ENCODE data around the gene KRR1. TPM values are rescaled to one million over a fixed set of nuclear protein-coding genes. Genes with fewer than 3 reads are reported as not detected.

The KRR1 gene
- total and polyA plus RNA-seq, 8 donors = 6.8 to 23.7 (median 17.1) TPM

GRCh38 chr12:75549989-75550388, 38.6 kb upstream of the KRR1 start:
- intact Hi-C loops (cut with DNase I) = no loop called here
- 88 to 93% methylated on average over 2 of the region's 2 CpGs for WGBS, 2 donors

GRCh38 chr12:75548879-75549278, 37.5 kb upstream of the KRR1 start:
- TF ChIP-seq CTCF (IDR thresholded peaks at IDR 0.05) = no peak
- Histone ChIP-seq H3K9me3 (no peaks in the 10 kb centered on the region), H3K36me3 (no peaks in the 10 kb centered on the region), H3K4me1 (peaks cover 5 to 8% (median 7%) of the 10 kb centered on the region in 3 donors), H3K27me3 (no peaks in the 10 kb centered on the region), H3K27ac (no peak overlapping the region), H3K4me3 (no peak overlapping the region)
- intact Hi-C loops (cut with DNase I) = no loop called here
- DNase-seq (no peak), ATAC-seq (no peak), FAIRE-seq (no peak)
- 83 to 93% methylated on average over 1 of the region's 1 CpG for WGBS, 2 donors

More at GRCh38 chr12:75549989-75550388, 38.6 kb upstream of the KRR1 start:
- no peak for ATAC-seq
- FAIRE-seq = no peak
- Histone ChIP-seq H3K9me3 (no peaks in the 10 kb centered on the region), H3K27ac (no peak overlapping the region), H3K4me1 (peaks cover 5 to 8% (median 7%) of the 10 kb centered on the region in 3 donors), H3K27me3 (no peaks in the 10 kb centered on the region), H3K36me3 (no peaks in the 10 kb centered on the region), H3K4me3 (no peak overlapping the region)
- DNase-seq = no peak
- TF ChIP-seq CTCF (IDR thresholded peaks at IDR 0.05) = no peak

GRCh38 chr12:75545636-75546035, 34.2 kb upstream of the KRR1 start:
- H3K4me3 ChIP-seq = no peak overlapping the region
- no peaks in the 10 kb centered on the region for H3K36me3 ChIP-seq
- H3K27me3 ChIP-seq = no peaks in the 10 kb centered on the region
- H3K4me1 ChIP-seq = peaks cover 5 to 7% (median 6%) of the 10 kb centered on the region in 3 donors
- no peaks in the 10 kb centered on the region for H3K9me3 ChIP-seq
- no peak for ATAC-seq
- no peak for FAIRE-seq
- intact Hi-C loops (cut with DNase I) = no loop called here
- no peak for DNase-seq
- H3K27ac ChIP-seq = no peak overlapping the region
- TF ChIP-seq CTCF (IDR thresholded peaks at IDR 0.05) = no peak
- 92 to 97% methylated on average over 1 of the region's 1 CpG for WGBS, 2 donors

- no peak for ATAC-seq
- Histone ChIP-seq H3K4me1 (no peaks in the 10 kb centered on the region), H3K27me3 (no peaks in the 10 kb centered on the region), H3K36me3 (no peaks in the 10 kb centered on the region), H3K4me3 (no peak overlapping the region), H3K27ac (no peak overlapping the region), H3K9me3 (no peaks in the 10 kb centered on the region)
- no peak for DNase-seq
- intact Hi-C loops (cut with DNase I) = no loop called here
- 89 to 98% methylated on average over 1 of the region's 1 CpG for WGBS, 2 donors
- no peak for TF ChIP-seq CTCF (IDR thresholded peaks at IDR 0.05)
- peak; percentile 54 for FAIRE-seq
Measured at GRCh38 chr12:75543529-75543928, 32.1 kb upstream of the KRR1 start.

GRCh38 chr12:75542942-75543341, 31.5 kb upstream of the KRR1 start:
- FAIRE-seq = no peak
- H3K9me3 ChIP-seq = no peaks in the 10 kb centered on the region
- no peak for TF ChIP-seq CTCF (IDR thresholded peaks at IDR 0.05)

More at GRCh38 chr12:75542942-75543341, 31.5 kb upstream of the KRR1 start:
- ATAC-seq = no peak
- H3K27ac ChIP-seq = no peak overlapping the region
- H3K27me3 ChIP-seq = no peaks in the 10 kb centered on the region
- DNase-seq = no peak
- H3K4me3 ChIP-seq = no peak overlapping the region
- H3K4me1 ChIP-seq = no peaks in the 10 kb centered on the region
- WGBS, 2 donors = 69 to 71% methylated on average over 1 of the region's 1 CpG
- no peaks in the 10 kb centered on the region for H3K36me3 ChIP-seq
- intact Hi-C loops (cut with DNase I) = no loop called here
